HEK293 (cell line): ENCODE results near the gene TTC31.

Source experiments
- FEZF1 ChIP-seq: fragments of 450-650 bp; formaldehyde crosslinking; IDR thresholded peaks from 2 replicates; pipeline ENCODE4 v1.5.1; 2016; ENCODE audit warnings: missing biosample characterization, missing genetic modification characterization
- TRIM28 ChIP-seq: IDR thresholded peaks from 2 replicates; pipeline ENCODE4 v1.6.1; 2011; ENCODE audit warnings: low read length, control low read depth, borderline replicate concordance
- ZBTB21 ChIP-seq: fragments of 450-650 bp; formaldehyde crosslinking; IDR thresholded peaks from 2 replicates; pipeline ENCODE4 v1.5.1; 2017; ENCODE audit warnings: missing biosample characterization, missing genetic modification characterization
- ZEB2 ChIP-seq: fragments of 450-650 bp; formaldehyde crosslinking; IDR thresholded peaks from 2 replicates; pipeline ENCODE4 v1.5.1; 2016; ENCODE audit warnings: missing biosample characterization, missing genetic modification characterization
- ZFP3 ChIP-seq: fragments of 450-650 bp; formaldehyde crosslinking; IDR thresholded peaks from 2 replicates; pipeline ENCODE4 v1.5.1; 2016; ENCODE audit warnings: low read depth, missing biosample characterization, missing genetic modification characterization
- ZFP37 ChIP-seq: fragments of 450-650 bp; formaldehyde crosslinking; IDR thresholded peaks from 2 replicates; pipeline ENCODE4 v1.5.1; 2016; ENCODE audit warnings: missing biosample characterization, missing genetic modification characterization
- ZNF138 ChIP-seq: fragments of 450-650 bp; formaldehyde crosslinking; IDR thresholded peaks from 2 replicates; pipeline ENCODE4 v1.5.1; 2016; ENCODE audit warnings: missing biosample characterization, missing genetic modification characterization, borderline replicate concordance
- ZNF169 ChIP-seq: fragments of 450-650 bp; formaldehyde crosslinking; IDR thresholded peaks from 2 replicates; pipeline ENCODE4 v1.5.1; 2016; ENCODE audit warnings: missing biosample characterization, missing genetic modification characterization
- ZNF2 ChIP-seq: fragments of 450-650 bp; formaldehyde crosslinking; IDR thresholded peaks from 2 replicates; pipeline ENCODE4 v1.5.1; 2016; ENCODE audit warnings: missing biosample characterization, missing genetic modification characterization
- ZNF24 ChIP-seq: fragments of 450-650 bp; formaldehyde crosslinking; IDR thresholded peaks from 2 replicates; pipeline ENCODE4 v1.5.1; 2016; ENCODE audit warnings: missing biosample characterization, missing genetic modification characterization
- ZNF341 ChIP-seq: fragments of 450-650 bp; formaldehyde crosslinking; IDR thresholded peaks from 2 replicates; pipeline ENCODE4; 2016; ENCODE audit warnings: low read depth, missing biosample characterization, missing genetic modification characterization
- ZNF426 ChIP-seq: fragments of 450-650 bp; formaldehyde crosslinking; IDR thresholded peaks from 2 replicates; pipeline ENCODE4 v1.5.1; 2017; ENCODE audit warnings: missing biosample characterization, missing genetic modification characterization, mild to moderate bottlenecking, inconsistent platforms, moderate library complexity
- ZNF529 ChIP-seq: fragments of 450-650 bp; formaldehyde crosslinking; IDR thresholded peaks from 2 replicates; pipeline ENCODE4 v1.5.1; 2017; ENCODE audit warnings: missing genetic modification characterization, missing biosample characterization; ENCODE audit not compliant: insufficient replicate concordance
- ZNF530 ChIP-seq: fragments of 450-650 bp; formaldehyde crosslinking; IDR thresholded peaks from 2 replicates; pipeline ENCODE4 v1.5.1; 2016; ENCODE audit warnings: low read depth, missing biosample characterization, missing genetic modification characterization
- ZNF548 ChIP-seq: fragments of 450-650 bp; formaldehyde crosslinking; IDR thresholded peaks from 2 replicates; pipeline ENCODE4 v1.5.1; 2016; ENCODE audit warnings: missing biosample characterization, missing genetic modification characterization
- ZNF560 ChIP-seq: fragments of 450-650 bp; formaldehyde crosslinking; IDR thresholded peaks from 2 replicates; pipeline ENCODE4 v1.5.1; 2017; ENCODE audit warnings: missing biosample characterization, missing genetic modification characterization, borderline replicate concordance
- ZNF585B ChIP-seq: fragments of 450-650 bp; formaldehyde crosslinking; IDR thresholded peaks from 2 replicates; pipeline ENCODE4 v1.5.1; 2016; ENCODE audit warnings: missing biosample characterization, missing genetic modification characterization
- ZNF629 ChIP-seq: fragments of 450-650 bp; formaldehyde crosslinking; IDR thresholded peaks from 2 replicates; pipeline ENCODE4 v1.5.1; 2017; ENCODE audit warnings: missing biosample characterization, missing genetic modification characterization
- ZNF660 ChIP-seq: fragments of 450-650 bp; IDR thresholded peaks from 2 replicates; pipeline ENCODE4 v1.5.1; 2018; ENCODE audit warnings: missing biosample characterization, mild to moderate bottlenecking, missing genetic modification characterization
- TF ChIP-seq, protein P1 (sequence below): fragments of 450-650 bp; formaldehyde crosslinking; IDR thresholded peaks from 2 replicates; pipeline ENCODE4 v1.5.1; 2016; ENCODE audit warnings: missing biosample characterization, missing genetic modification characterization
- TF ChIP-seq, protein P2 (sequence below): fragments of 450-650 bp; formaldehyde crosslinking; IDR thresholded peaks from 2 replicates; pipeline ENCODE4 v1.5.1; 2016; ENCODE audit warnings: missing biosample characterization, missing genetic modification characterization
- TF ChIP-seq, protein P3 (sequence below): fragments of 450-650 bp; formaldehyde crosslinking; IDR thresholded peaks from 2 replicates; pipeline ENCODE4 v1.5.1; 2017; ENCODE audit warnings: missing biosample characterization, missing genetic modification characterization
- TF ChIP-seq, protein P4 (sequence below): fragments of 450-650 bp; formaldehyde crosslinking; IDR thresholded peaks from 2 replicates; pipeline ENCODE4 v1.5.1; 2016; ENCODE audit warnings: missing biosample characterization, missing genetic modification characterization
- TF ChIP-seq, protein P5 (sequence below): fragments of 450-650 bp; formaldehyde crosslinking; IDR thresholded peaks from 2 replicates; pipeline ENCODE4 v1.5.1; 2017; ENCODE audit warnings: missing biosample characterization, missing genetic modification characterization
- TF ChIP-seq, protein P6 (sequence below): IDR thresholded peaks from 2 replicates; pipeline ENCODE4 v1.6.1; 2011; ENCODE audit warnings: mild to moderate bottlenecking, low read depth, low read length, borderline replicate concordance
- TF ChIP-seq, protein P7 (sequence below): fragments of 450-650 bp; formaldehyde crosslinking; IDR thresholded peaks from 2 replicates; pipeline ENCODE4 v1.5.1; 2016; ENCODE audit warnings: missing biosample characterization, missing genetic modification characterization
- TF ChIP-seq, protein P8 (sequence below): fragments of 450-650 bp; formaldehyde crosslinking; IDR thresholded peaks from 2 replicates; pipeline ENCODE4 v1.5.1; 2016; ENCODE audit warnings: missing biosample characterization, missing genetic modification characterization

Gene TTC31

DNA sequence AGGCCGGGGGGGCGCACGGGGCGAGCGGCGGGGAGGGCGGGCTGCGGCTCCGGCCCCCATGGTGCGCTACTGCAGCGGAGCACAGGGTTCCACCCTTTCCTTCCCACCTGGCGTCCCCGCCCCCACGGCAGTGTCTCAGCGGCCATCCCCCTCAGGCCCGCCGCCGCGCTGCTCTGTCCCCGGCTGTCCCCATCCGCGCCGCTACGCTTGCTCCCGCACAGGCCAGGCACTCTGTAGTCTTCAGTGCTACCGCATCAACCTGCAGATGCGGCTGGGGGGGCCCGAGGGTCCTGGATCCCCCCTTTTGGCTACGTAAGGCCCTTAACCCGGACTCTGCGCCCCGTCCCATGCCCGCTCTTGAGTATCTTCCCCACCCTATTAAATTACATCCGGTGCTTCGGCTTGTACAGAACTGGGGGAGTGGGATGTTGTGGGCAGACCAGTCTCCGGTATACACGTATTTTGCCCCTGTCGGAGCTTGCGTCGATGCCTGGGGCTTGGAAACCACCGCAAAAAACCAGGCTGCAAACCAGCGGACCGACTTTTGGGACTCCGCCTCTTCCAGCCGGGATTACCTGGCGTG, 25.2 kb upstream of the TTC31 start (continued):
- TF ChIP-seq, protein P1, sequence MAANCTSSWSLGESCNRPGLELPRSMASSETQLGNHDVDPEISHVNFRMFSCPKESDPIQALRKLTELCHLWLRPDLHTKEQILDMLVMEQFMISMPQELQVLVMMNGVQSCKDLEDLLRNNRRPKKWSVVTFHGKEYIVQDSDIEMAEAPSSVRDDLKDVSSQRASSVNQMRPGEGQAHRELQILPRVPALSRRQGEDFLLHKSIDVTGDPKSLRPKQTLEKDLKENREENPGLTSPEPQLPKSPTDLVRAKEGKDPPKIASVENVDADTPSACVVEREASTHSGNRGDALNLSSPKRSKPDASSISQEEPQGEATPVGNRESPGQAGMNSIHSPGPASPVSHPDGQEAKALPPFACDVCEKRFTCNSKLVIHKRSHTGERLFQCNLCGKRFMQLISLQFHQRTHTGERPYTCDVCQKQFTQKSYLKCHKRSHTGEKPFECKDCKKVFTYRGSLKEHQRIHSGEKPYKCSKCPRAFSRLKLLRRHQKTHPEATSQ (tag by site-specific recombination): no peak; the same call in 1 of the 2 replicates
- TF ChIP-seq, protein P2, sequence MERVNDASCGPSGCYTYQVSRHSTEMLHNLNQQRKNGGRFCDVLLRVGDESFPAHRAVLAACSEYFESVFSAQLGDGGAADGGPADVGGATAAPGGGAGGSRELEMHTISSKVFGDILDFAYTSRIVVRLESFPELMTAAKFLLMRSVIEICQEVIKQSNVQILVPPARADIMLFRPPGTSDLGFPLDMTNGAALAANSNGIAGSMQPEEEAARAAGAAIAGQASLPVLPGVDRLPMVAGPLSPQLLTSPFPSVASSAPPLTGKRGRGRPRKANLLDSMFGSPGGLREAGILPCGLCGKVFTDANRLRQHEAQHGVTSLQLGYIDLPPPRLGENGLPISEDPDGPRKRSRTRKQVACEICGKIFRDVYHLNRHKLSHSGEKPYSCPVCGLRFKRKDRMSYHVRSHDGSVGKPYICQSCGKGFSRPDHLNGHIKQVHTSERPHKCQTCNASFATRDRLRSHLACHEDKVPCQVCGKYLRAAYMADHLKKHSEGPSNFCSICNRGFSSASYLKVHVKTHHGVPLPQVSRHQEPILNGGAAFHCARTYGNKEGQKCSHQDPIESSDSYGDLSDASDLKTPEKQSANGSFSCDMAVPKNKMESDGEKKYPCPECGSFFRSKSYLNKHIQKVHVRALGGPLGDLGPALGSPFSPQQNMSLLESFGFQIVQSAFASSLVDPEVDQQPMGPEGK (tag by site-specific recombination): peak; percentile 91
- TF ChIP-seq ZFP37: peak; percentile 68; the same call in 1 of the 2 replicates
- no peak for TF ChIP-seq ZNF138 (tag by site-specific recombination)
- peak; percentile 84 for TF ChIP-seq ZEB2 (tag by site-specific recombination)
- no peak for TF ChIP-seq ZNF24 (tag by site-specific recombination)
- TF ChIP-seq, protein P3, sequence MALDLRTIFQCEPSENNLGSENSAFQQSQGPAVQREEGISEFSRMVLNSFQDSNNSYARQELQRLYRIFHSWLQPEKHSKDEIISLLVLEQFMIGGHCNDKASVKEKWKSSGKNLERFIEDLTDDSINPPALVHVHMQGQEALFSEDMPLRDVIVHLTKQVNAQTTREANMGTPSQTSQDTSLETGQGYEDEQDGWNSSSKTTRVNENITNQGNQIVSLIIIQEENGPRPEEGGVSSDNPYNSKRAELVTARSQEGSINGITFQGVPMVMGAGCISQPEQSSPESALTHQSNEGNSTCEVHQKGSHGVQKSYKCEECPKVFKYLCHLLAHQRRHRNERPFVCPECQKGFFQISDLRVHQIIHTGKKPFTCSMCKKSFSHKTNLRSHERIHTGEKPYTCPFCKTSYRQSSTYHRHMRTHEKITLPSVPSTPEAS (tag by site-specific recombination): no peak
- TF ChIP-seq ZNF529 (tag by site-specific recombination): no peak
- peak; percentile 94; the same call in 1 of the 2 replicates for TF ChIP-seq ZNF629 (tag by site-specific recombination)
- no peak for TF ChIP-seq ZNF560 (tag by site-specific recombination)
- TF ChIP-seq, protein P4, sequence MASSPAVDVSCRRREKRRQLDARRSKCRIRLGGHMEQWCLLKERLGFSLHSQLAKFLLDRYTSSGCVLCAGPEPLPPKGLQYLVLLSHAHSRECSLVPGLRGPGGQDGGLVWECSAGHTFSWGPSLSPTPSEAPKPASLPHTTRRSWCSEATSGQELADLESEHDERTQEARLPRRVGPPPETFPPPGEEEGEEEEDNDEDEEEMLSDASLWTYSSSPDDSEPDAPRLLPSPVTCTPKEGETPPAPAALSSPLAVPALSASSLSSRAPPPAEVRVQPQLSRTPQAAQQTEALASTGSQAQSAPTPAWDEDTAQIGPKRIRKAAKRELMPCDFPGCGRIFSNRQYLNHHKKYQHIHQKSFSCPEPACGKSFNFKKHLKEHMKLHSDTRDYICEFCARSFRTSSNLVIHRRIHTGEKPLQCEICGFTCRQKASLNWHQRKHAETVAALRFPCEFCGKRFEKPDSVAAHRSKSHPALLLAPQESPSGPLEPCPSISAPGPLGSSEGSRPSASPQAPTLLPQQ (tag by site-specific recombination): peak; percentile 55; the same call in 1 of the 2 replicates
- no peak for TF ChIP-seq ZNF548 (tag by site-specific recombination)
- TF ChIP-seq ZNF585B (tag by site-specific recombination): no peak
- TF ChIP-seq, protein P5, sequence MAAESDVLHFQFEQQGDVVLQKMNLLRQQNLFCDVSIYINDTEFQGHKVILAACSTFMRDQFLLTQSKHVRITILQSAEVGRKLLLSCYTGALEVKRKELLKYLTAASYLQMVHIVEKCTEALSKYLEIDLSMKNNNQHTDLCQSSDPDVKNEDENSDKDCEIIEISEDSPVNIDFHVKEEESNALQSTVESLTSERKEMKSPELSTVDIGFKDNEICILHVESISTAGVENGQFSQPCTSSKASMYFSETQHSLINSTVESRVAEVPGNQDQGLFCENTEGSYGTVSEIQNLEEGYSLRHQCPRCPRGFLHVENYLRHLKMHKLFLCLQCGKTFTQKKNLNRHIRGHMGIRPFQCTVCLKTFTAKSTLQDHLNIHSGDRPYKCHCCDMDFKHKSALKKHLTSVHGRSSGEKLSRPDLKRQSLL (tag by site-specific recombination): no peak
- TF ChIP-seq ZNF2: peak; percentile 72; the same call in 1 of the 2 replicates
- no peak for TF ChIP-seq ZNF660 (tag by site-specific recombination)
- no peak for TF ChIP-seq ZNF530 (tag by site-specific recombination)
- TF ChIP-seq FEZF1 (tag by site-specific recombination): peak; percentile 80
- no peak for TF ChIP-seq ZNF169 (tag by site-specific recombination)
- TF ChIP-seq, protein P6, sequence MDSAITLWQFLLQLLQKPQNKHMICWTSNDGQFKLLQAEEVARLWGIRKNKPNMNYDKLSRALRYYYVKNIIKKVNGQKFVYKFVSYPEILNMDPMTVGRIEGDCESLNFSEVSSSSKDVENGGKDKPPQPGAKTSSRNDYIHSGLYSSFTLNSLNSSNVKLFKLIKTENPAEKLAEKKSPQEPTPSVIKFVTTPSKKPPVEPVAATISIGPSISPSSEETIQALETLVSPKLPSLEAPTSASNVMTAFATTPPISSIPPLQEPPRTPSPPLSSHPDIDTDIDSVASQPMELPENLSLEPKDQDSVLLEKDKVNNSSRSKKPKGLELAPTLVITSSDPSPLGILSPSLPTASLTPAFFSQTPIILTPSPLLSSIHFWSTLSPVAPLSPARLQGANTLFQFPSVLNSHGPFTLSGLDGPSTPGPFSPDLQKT: no peak
- no peak for TF ChIP-seq ZNF426
- TF ChIP-seq, protein P7, sequence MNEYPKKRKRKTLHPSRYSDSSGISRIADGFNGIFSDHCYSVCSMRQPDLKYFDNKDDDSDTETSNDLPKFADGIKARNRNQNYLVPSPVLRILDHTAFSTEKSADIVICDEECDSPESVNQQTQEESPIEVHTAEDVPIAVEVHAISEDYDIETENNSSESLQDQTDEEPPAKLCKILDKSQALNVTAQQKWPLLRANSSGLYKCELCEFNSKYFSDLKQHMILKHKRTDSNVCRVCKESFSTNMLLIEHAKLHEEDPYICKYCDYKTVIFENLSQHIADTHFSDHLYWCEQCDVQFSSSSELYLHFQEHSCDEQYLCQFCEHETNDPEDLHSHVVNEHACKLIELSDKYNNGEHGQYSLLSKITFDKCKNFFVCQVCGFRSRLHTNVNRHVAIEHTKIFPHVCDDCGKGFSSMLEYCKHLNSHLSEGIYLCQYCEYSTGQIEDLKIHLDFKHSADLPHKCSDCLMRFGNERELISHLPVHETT: 0 out of 2 replicates have a peak, but pooled peaks have one; percentile 21
- no peak for TF ChIP-seq TRIM28
- TF ChIP-seq ZNF341 (tag by site-specific recombination): peak; percentile 85
- no peak for TF ChIP-seq ZFP3 (tag by site-specific recombination)
- peak; percentile 86 for TF ChIP-seq ZBTB21 (tag by site-specific recombination)
- TF ChIP-seq, protein P8, sequence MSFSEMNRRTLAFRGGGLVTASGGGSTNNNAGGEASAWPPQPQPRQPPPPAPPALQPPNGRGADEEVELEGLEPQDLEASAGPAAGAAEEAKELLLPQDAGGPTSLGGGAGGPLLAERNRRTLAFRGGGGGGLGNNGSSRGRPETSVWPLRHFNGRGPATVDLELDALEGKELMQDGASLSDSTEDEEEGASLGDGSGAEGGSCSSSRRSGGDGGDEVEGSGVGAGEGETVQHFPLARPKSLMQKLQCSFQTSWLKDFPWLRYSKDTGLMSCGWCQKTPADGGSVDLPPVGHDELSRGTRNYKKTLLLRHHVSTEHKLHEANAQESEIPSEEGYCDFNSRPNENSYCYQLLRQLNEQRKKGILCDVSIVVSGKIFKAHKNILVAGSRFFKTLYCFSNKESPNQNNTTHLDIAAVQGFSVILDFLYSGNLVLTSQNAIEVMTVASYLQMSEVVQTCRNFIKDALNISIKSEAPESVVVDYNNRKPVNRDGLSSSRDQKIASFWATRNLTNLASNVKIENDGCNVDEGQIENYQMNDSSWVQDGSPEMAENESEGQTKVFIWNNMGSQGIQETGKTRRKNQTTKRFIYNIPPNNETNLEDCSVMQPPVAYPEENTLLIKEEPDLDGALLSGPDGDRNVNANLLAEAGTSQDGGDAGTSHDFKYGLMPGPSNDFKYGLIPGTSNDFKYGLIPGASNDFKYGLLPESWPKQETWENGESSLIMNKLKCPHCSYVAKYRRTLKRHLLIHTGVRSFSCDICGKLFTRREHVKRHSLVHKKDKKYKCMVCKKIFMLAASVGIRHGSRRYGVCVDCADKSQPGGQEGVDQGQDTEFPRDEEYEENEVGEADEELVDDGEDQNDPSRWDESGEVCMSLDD (tag by site-specific recombination): peak; percentile 63
